LHCN-M2 (cell line): ENCODE data around the gene NBR1. TPM values are rescaled to one million over a fixed set of nuclear protein-coding genes. Genes with fewer than 3 reads are reported as not detected.
A peak's percentile ranks its signal among the peaks of the same experiment; 100 is the strongest.
"Not testable (repeated sequence)": the region's sequence is repeated elsewhere in the genome, so short reads cannot be mapped to it uniquely, and the experiment has no call there.

ENCODE experiments used
- DNase-seq: peaks from one replicate; pipeline ENCODE4 v3.0.0-alpha.2; 2012; ENCODE audit warnings: low read depth
- total RNA-seq: library from RNA; depleted of rRNA; stranded (reverse); fragments of >200 nt; gene quantifications from 2 replicates; pipeline ENCODE4 v1.2.3, GENCODE V29; 2014

Gene NBR1
- total RNA-seq, 1 experiment from 2014 or later, result 72.0 TPM

- DNase-seq, result no peak
Observed at GRCh38 chr17:43215341-43215740, 44.3 kb downstream of the NBR1 start.

GRCh38 chr17:43216369-43216761 is 45.4 kb downstream of the NBR1 start:
- peak; percentile 12 for DNase-seq

GRCh38 chr17:43216762-43217613 is 46.0 kb downstream of the NBR1 start:
- DNase-seq, result no peak

- DNase-seq, result no peak
Observed at GRCh38 chr17:43217614-43218087, 46.6 kb downstream of the NBR1 start.

- no peak for DNase-seq
Observed at GRCh38 chr17:43219001-43219400, 48.0 kb downstream of the NBR1 start.

GRCh38 chr17:43219746-43220380 is 48.8 kb downstream of the NBR1 start:
- no peak for DNase-seq

- DNase-seq, result no peak
Observed at GRCh38 chr17:43220511-43221125, 49.6 kb downstream of the NBR1 start.

GRCh38 chr17:43224146-43224705 is 53.2 kb downstream of the NBR1 start:
- DNase-seq, result no peak

- no peak for DNase-seq
Observed at GRCh38 chr17:43226393-43226792, 55.4 kb downstream of the NBR1 start.

GRCh38 chr17:43228020-43228782 is 57.2 kb downstream of the NBR1 start, which contains the start of gene CCDC200:
Gene CCDC200, minus strand, starts transcription at chr17:43228623. Its CDS starts 69 bp downstream, at chr17:43228554.
- not testable (repeated sequence) for DNase-seq

GRCh38 chr17:43231205-43232020 is 60.4 kb downstream of the NBR1 start:
- not testable (repeated sequence) for DNase-seq

GRCh38 chr17:43232021-43232699 is 61.1 kb downstream of the NBR1 start:
- DNase-seq, result not testable (repeated sequence)

- DNase-seq, result not testable (repeated sequence)
Observed at GRCh38 chr17:43233263-43233662, 62.2 kb downstream of the NBR1 start.

GRCh38 chr17:43233877-43234276 is 62.9 kb downstream of the NBR1 start, which contains the start of gene RNU2-1:
Gene RNU2-1, minus strand, starts transcription at chr17:43233977.
- DNase-seq, result not testable (repeated sequence)

GRCh38 chr17:43239597-43239996 is 68.6 kb downstream of the NBR1 start:
- DNase-seq, result not testable (repeated sequence)

- DNase-seq, result not testable (repeated sequence)
Observed at GRCh38 chr17:43240596-43241352, 69.8 kb downstream of the NBR1 start.

- not testable (repeated sequence) for DNase-seq
Observed at GRCh38 chr17:43246456-43246855, 75.4 kb downstream of the NBR1 start.
